Sigmoid colon (tissue), 3 donors: Measurements from ENCODE around the gene TEX30.

ENCODE experiments used
- POLR2A ChIP-seq, 2 donors: fragments of 450-650 bp; IDR thresholded peaks; one replicate each; pipeline ENCODE4 v1.6.1; 2016; ENCODE audit warnings: antibody characterized with exemption in 2 of 2, mild to moderate bottlenecking in 2 of 2, moderate library complexity in 2 of 2
- TF ChIP-seq, protein P1 (sequence below), 4 experiments: fragments of 450-650 bp in 3 of 4; fragments of 200-600 bp in 1 of 4; IDR thresholded peaks; one replicate each; pipeline ENCODE4 v1.5.1; 2016 to 2019; ENCODE audit warnings: antibody characterized with exemption in 4 of 4, mild to moderate bottlenecking in 3 of 4, moderate library complexity in 2 of 4

DNA sequence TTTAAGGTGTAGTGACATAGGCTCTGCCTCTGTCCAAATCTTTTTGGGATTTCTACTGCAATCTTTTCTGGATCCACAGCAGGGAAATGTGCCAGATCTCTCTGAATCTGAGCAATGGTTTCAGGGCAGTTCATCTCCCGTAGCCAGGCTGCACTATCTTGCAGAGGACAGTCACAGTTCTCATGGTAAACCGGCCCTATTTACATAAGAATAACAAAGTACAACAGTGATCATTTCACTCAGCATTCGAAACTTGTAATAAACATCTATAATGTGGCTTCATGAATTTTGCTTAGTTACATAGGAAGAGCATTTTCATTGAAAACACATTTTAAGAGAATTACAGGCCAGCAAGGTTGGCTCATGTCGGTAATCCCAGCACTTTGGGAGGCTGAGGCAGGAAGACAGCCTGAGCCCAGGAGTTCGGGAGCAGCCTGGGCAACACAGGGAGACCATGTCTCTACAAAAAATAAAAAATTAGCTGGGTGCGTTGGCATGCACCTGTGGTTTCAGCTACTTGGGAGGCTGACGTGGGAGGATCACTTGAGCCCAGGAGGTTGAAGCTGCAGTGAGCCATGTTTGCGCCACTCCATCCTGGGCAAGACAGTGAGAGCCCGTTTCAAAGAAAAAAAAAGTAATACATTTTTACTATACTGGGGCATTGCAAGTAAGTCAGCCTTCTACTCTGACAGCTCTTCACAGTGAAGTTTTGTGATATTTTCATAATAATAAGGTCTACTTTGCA is 20.2 kb upstream of the TEX30 start:
- TF ChIP-seq, protein P1, sequence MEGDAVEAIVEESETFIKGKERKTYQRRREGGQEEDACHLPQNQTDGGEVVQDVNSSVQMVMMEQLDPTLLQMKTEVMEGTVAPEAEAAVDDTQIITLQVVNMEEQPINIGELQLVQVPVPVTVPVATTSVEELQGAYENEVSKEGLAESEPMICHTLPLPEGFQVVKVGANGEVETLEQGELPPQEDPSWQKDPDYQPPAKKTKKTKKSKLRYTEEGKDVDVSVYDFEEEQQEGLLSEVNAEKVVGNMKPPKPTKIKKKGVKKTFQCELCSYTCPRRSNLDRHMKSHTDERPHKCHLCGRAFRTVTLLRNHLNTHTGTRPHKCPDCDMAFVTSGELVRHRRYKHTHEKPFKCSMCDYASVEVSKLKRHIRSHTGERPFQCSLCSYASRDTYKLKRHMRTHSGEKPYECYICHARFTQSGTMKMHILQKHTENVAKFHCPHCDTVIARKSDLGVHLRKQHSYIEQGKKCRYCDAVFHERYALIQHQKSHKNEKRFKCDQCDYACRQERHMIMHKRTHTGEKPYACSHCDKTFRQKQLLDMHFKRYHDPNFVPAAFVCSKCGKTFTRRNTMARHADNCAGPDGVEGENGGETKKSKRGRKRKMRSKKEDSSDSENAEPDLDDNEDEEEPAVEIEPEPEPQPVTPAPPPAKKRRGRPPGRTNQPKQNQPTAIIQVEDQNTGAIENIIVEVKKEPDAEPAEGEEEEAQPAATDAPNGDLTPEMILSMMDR (IDR thresholded peaks at IDR 0.05): no peak
- TF ChIP-seq POLR2A (IDR thresholded peaks at IDR 0.05): no peak
